Activated T-helper 1 cell treated with anti-CD3 and anti-CD28 coated beads, Interleukin-2, amount 50 U/mL, for 16 hours (primary cell): ENCODE data around the gene MYO1E.
"Not testable (repeated sequence)": the region's sequence is repeated elsewhere in the genome, so short reads cannot be mapped to it uniquely, and the experiment has no call there.

Experiments
- DNase-seq, 2 donors: peaks; one replicate each; pipeline ENCODE4 v3.0.0-alpha.2; 2020; ENCODE audit warnings: low read depth in 1 of 2, low spot score in 1 of 2

The MYO1E gene

GRCh38 chr15:59372352-59373211, at the start of gene MYO1E:
Gene MYO1E, minus strand, starts transcription at chr15:59372871. Its CDS starts 371 bp downstream, at chr15:59372500.
- DNase-seq, result no peak

DNA sequence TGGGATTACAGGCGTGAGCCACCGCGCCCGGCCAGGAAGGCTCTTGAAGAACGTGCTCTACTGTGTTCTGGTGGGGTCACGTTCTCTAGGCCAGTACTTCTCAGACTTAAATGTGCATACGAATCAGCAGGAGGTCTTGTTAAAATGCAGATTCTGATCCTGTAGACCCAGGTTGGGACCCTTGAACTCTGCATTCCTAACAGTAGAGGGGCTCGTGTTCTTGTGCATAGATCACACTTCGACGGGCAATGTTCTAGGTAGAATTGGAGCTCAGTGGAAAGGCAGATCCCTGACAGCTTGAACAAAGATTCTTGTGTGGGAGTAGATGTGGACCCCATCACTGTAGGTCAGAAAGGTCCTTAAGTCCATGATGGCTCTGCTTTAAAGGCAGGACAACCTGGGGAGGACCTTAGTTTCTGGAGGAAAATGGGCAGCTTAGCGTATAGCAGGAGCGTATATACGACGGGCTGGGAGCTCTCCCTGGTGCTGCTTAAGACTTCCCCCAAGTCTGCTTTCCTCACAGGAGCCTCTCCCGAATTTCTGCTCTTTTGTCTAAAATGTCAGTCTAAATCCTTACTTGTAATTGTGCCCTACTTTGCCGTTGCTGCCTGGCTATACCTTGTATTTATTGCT, 48.4 kb upstream of the MYO1E start:
- no peak for DNase-seq

DNA sequence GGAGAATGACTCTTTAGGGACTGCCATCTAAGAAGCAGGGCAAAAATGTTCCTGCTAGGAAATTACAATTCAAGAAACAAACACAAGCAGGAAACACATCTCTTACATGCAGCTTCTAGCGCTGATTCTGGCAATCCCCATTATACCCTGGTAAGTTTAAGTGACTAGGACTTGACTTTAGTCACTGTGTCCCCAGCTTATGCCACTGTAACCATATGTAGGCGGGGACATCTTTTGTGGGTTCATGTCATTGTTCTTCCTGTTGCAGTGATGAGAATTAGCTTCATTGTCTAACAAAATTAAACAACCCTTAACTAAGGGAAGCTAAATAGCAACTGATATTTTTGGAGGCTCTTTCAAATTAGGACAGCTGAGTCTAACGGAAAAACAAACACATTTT, 47.4 kb upstream of the MYO1E start:
- no peak for DNase-seq

GRCh38 chr15:59419170-59419569, 46.5 kb upstream of the MYO1E start:
- no peak for DNase-seq

DNA sequence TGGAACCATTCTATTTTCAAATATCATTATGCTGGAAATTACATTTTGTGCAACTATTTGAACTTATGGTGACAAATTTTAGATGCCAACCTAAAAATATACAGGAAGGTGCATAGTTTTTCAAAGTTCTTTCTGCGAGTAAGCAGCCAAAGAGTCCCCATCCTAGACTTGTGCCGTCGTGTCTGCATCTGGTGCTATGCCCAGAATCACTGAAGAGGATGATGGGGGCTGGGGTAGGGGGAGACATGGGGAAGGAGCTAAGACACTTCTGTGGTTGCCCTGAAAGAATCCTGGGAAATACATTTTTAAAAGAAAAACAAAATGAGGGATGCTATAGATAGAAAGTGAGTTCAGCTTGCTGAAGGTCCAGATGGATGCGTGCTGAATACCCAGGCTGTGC, 44.1 kb upstream of the MYO1E start:
- DNase-seq, result no peak

- no peak for DNase-seq
These were observed 40.9 kb upstream of the MYO1E start for GRCh38 chr15:59413577-59413976.

GRCh38 chr15:59410391-59410896, 37.8 kb upstream of the MYO1E start:
- no peak for DNase-seq

DNA sequence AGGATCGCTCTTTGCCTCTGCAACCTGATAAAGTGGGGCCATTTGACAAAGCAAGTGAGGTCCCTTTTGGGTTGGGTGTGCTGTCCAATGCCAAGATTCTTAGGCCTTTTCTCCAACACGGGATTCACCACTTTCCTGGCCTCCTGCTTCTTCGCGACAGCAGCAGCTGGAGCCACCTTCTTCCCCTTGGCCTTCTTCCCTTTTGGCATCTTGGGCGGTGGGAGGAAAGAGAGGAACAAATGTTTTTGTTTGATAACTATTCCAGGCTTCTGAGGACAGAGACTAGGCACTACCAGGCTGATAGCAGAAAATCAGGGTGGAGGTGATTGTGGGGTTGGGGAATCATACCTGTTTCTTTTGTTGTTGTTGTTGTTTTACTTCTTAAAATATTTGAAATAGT, 35.3 kb upstream of the MYO1E start:
- DNase-seq, result no peak

DNA sequence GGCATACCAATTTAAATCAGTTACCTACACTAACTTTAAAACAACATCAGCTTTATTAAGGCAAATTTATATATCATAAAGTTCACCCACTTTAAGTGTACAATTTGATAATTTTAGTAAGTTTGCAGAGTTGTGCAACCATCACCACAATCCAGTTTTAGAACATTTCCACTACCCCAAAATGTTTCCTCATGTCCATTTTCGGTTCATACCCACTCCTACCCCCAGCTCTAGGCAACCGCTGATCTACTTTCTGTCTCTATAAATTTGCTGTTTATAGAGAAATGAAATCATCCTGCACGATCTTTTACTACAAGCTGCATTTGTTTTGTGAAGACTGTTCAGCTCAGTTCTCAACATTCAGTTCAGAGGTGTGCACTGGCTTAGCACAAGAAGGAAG, 33.8 kb upstream of the MYO1E start:
- DNase-seq, result no peak

- DNase-seq, result no peak
These were observed 32.4 kb upstream of the MYO1E start for GRCh38 chr15:59405079-59405478.

GRCh38 chr15:59401824-59402569, 29.3 kb upstream of the MYO1E start:
- DNase-seq, result no peak

GRCh38 chr15:59401051-59401823, 28.6 kb upstream of the MYO1E start:
- not testable (repeated sequence) for DNase-seq

GRCh38 chr15:59400103-59400813, 27.6 kb upstream of the MYO1E start:
- DNase-seq, result no peak

DNA sequence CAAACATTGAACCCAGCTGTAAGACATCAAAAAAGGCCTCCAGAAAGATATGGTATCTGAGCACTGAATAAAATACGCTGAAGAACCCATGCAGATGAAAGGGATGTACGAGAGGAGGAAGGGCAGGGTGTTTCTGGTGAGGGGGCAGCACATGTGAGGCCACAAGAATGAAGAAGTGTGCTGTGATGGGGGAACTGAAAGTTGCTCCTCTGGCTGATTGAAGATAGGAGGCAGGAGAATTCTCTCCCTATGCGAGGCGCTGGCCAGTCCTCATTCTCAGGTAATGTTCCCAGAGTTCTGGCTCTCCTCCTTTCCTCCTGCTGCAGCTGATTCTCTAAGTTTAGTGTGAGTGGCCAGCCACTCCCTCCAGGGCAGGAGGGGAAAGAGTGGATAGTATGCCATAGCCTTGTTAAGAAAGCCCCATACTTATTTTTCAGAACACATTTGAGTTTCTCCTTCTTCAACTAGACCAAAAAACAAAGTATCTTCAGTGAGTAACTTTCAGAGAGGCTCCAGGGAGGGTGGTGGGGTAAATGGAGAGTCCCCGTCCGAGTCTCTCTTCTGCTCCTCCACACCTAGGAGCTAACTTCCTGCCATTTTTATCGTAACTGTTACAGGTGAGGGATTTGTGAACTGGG, 26.9 kb upstream of the MYO1E start:
- DNase-seq, result no peak

DNA sequence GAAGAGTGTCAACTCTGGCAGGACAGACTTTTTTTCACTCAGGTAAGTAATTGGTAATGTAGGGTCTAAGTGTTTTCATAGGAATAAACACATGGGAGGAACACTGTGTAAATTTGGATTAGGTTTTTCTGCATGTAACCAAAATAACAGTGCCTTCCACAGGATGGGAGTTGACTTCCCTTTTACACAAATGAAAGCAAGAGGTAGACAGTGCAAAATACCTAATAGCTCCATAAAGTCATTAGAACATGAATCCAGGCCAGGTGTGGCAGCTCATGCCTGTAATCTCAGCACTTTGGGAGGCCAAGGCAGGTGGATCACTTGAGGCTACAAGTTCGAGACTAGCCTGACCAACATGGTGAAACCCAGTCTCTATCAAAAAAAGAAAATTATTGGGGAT, 25.5 kb upstream of the MYO1E start:
- DNase-seq, result no peak

DNA sequence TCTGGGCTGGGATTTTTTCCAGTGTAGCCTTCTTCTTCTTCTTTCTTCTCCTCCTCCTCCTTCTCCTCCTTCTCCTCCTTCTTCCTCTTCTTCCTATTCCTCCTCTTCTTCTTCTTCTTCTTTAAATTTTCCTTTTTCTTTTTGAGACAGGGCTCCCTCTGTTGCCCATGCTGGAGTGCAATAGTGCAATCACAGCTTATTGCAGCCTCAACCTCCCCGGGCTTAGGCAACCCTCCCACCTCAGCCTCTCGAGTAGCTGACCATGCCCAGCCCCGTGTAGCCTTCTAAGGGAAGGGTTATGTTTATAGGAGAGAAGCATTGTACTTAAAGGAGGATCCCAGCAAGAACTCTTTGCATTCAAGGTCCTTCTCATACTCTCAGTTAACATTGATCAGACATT, 24.0 kb upstream of the MYO1E start:
- no peak for DNase-seq

- no peak for DNase-seq
These were observed 23.5 kb upstream of the MYO1E start for GRCh38 chr15:59396211-59396610.

- DNase-seq, result no peak
These were observed 21.5 kb upstream of the MYO1E start for GRCh38 chr15:59394166-59394661.

DNA sequence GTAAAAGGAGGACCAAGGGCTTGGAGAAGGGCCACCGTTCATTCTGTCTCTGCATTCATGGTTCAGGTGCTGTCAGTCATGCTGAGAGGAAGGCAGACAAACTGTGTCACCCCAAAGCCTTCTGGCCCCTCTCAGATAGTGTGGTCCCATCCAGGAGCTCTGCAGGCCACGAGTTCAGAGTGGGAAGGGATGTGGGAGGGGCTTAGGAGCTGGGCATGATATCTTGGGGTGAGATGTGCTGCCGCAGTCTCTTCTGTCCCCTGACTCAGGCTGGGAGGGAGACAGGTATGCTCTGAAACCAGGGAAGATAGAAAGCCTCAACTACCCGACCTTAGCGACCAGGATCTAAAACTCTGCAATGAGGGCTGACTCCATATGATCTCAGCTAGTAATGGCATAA, 19.6 kb upstream of the MYO1E start:
- no peak for DNase-seq

DNA sequence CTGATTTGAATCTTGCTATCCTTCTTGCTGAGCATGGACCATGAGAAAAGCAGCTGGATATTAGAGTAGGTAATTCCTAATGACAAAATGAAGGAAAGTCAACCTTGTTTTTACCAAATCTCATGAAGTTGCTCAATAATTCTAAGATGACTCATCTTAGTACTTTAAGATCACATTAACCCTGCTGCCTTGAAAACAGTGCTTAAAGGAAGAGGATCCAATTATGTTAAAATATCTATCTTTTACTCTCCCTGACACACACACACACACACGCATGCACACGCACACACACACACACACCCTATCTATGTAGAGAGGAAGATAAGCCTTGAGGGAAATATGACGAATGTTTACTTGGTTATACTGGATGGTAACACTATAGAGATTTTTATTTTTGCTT, 16.0 kb upstream of the MYO1E start:
- DNase-seq, result no peak
